Anterior cingulate cortex (tissue), 58 donors: ENCODE data around the gene SELENOO.

Source experiments
- DNase-seq, 58 donors: peaks; one replicate each; lab custom pipeline; 2025; lab: John Stamatoyannopoulos, UW

Gene SELENOO

GRCh38 chr22:50249341-50250248, 48.8 kb downstream of the SELENOO start:
- no peak for DNase-seq

- no peak for DNase-seq
Observed at GRCh38 chr22:50250249-50250554, 49.4 kb downstream of the SELENOO start.

- peak in 14 of 58 donors; percentile 20 to 63 (median 42) for DNase-seq
Observed at GRCh38 chr22:50250555-50251476, 50.0 kb downstream of the SELENOO start, which contains the start of gene HDAC10. TSS of gene HDAC10 (minus strand) at chr22:50251265. CDS start at chr22:50251032, 233 bp downstream.

GRCh38 chr22:50251477-50252081, 50.8 kb downstream of the SELENOO start:
- no peak for DNase-seq

- peak in 23 of 58 donors; percentile 16 to 60 (median 41) for DNase-seq
Observed at GRCh38 chr22:50252082-50253045, 51.6 kb downstream of the SELENOO start.

- DNase-seq: no peak
Observed at GRCh38 chr22:50253046-50253915, 52.5 kb downstream of the SELENOO start.

- no peak for DNase-seq
Observed at GRCh38 chr22:50253941-50254340, 53.1 kb downstream of the SELENOO start.

- no peak for DNase-seq
Observed at GRCh38 chr22:50255099-50255498, 54.3 kb downstream of the SELENOO start.

GRCh38 chr22:50255607-50256006, 54.8 kb downstream of the SELENOO start:
- no peak for DNase-seq

- no peak for DNase-seq
Observed at GRCh38 chr22:50256258-50256862, 55.5 kb downstream of the SELENOO start.

- DNase-seq: no peak
Observed at GRCh38 chr22:50257041-50257440, 56.2 kb downstream of the SELENOO start.

GRCh38 chr22:50257451-50258360, 56.9 kb downstream of the SELENOO start:
- no peak for DNase-seq

- DNase-seq: peak in 2 of 58 donors; percentile 12 to 41
Observed at GRCh38 chr22:50258361-50259292, 57.8 kb downstream of the SELENOO start.

- no peak for DNase-seq
Observed at GRCh38 chr22:50259302-50259701, 58.5 kb downstream of the SELENOO start.

GRCh38 chr22:50260434-50260800, 59.6 kb downstream of the SELENOO start:
- no peak for DNase-seq
